ENCODE results near the gene GPRC6A. TPM values are rescaled to one million over a fixed set of nuclear protein-coding genes. Genes with fewer than 3 reads are reported as not detected.
A peak's percentile ranks its signal among the peaks of the same experiment; 100 is the strongest.

The GPRC6A gene
- total RNA-seq, 4 donors from 2014 or later = not detected

DNA sequence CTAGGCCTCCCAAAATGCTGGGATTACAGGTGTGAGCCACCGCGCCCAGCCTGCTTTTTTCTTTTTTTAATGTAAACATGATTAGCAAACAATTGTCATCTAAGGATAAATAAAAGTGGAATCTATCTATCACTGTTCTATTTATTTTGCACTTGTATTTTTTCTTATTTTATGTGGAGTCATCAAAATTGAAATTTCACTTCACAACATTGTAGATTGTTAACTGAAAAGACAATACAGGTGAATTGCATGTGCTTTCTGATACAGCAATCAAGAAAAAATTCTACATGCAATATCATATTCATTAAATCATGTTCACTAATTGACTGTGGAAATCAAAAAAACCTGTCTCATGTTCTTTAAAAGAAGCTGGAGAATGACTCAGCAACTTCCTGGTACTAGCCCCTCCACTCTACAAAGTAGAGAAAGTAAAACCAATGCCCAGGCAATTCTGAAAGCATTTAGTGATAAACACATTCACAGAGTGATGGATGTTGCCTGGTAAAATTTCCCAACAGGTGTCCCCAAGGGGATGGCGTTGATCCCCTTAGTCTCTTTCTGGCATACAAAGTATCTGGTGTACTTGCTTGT, 37.5 kb upstream of the GPRC6A start:
- Histone ChIP-seq H3K4me3 (no peak overlapping the region), H3K27ac (no peak overlapping the region), H3K4me1 (no peaks in the 10 kb centered on the region), H3K9me3 (no peaks in the 10 kb centered on the region), H3K36me3 (no peaks in the 10 kb centered on the region), H3K27me3 (no peaks in the 10 kb centered on the region)
- TF ChIP-seq, protein P1, sequence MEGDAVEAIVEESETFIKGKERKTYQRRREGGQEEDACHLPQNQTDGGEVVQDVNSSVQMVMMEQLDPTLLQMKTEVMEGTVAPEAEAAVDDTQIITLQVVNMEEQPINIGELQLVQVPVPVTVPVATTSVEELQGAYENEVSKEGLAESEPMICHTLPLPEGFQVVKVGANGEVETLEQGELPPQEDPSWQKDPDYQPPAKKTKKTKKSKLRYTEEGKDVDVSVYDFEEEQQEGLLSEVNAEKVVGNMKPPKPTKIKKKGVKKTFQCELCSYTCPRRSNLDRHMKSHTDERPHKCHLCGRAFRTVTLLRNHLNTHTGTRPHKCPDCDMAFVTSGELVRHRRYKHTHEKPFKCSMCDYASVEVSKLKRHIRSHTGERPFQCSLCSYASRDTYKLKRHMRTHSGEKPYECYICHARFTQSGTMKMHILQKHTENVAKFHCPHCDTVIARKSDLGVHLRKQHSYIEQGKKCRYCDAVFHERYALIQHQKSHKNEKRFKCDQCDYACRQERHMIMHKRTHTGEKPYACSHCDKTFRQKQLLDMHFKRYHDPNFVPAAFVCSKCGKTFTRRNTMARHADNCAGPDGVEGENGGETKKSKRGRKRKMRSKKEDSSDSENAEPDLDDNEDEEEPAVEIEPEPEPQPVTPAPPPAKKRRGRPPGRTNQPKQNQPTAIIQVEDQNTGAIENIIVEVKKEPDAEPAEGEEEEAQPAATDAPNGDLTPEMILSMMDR (IDR thresholded peaks at IDR 0.05) = no peak
- TF ChIP-seq POLR2A (IDR thresholded peaks at IDR 0.05) = no peak
- DNase-seq = no peak

DNA sequence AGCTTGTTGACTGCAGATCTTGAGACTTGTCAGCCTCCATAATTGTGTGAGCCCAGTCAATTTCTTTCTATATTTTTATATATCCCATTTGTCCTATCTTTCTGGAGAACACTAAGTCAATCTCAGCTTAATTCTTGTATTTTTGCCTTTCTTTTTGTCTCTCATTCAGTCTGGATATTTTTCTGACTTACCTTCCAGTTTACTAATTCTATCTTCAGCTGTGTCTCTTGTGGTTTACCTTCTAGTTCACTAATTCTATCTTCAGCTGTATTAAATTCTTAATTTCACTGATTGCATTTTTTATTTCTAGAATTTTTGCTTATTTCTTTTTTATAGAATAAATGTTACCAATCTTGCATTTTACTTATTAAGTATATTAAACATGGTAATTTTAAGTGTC, 30.4 kb upstream of the GPRC6A start:
- Histone ChIP-seq H3K36me3 (no peaks in the 10 kb centered on the region), H3K4me1 (no peaks in the 10 kb centered on the region), H3K27ac (no peak overlapping the region), H3K27me3 (no peaks in the 10 kb centered on the region), H3K4me3 (no peak overlapping the region), H3K9me3 (no peaks in the 10 kb centered on the region)
- TF ChIP-seq POLR2A (IDR thresholded peaks at IDR 0.05) = no peak
- TF ChIP-seq, protein P1 (IDR thresholded peaks at IDR 0.05) = no peak
- DNase-seq = no peak

DNA sequence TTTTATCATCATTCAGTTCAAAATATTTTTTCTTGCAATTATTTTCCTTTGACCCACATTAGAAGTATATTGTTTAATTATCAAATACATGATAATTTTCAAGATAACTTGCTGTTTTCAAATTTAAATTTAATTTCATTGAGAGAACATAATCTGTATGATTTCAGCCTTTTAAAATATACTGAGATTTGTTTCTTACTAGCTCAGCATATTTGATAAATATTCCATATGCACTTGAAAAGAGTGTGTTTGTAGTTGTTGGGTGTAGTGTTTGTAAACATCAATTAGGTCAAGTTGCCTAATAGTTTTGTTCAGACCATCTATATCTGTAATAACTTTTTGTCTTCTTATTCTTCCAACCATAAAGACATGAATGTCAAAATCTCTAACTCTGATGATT, 29.2 kb upstream of the GPRC6A start:
- H3K9me3 ChIP-seq = no peaks in the 10 kb centered on the region
- TF ChIP-seq, protein P1 (IDR thresholded peaks at IDR 0.05) = no peak
- no peak for TF ChIP-seq POLR2A (IDR thresholded peaks at IDR 0.05)
- no peak overlapping the region for H3K27ac ChIP-seq
- H3K4me1 ChIP-seq = no peaks in the 10 kb centered on the region
- DNase-seq = no peak
- H3K36me3 ChIP-seq = no peaks in the 10 kb centered on the region
- H3K4me3 ChIP-seq = no peak overlapping the region
- no peaks in the 10 kb centered on the region for H3K27me3 ChIP-seq

DNA sequence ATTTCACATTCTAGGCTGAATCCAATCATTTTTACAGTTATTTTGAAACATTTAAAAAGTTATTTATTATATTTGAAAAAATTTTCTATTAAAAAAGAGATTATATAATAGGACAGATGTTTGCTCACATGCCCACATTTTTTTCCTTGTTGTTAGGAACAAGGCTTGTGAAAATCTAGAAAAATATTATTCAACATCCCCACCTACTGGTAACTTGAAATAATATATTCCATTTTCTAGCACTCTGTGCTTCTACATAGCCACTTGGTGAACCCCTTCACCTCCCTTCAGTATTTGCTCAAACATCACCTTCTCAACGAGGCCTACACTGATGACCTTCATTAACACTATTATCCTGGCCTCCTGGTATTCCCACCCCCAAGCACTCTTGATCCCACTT, 18.3 kb upstream of the GPRC6A start:
- no peaks in the 10 kb centered on the region for H3K9me3 ChIP-seq
- H3K4me1 ChIP-seq = no peaks in the 10 kb centered on the region
- TF ChIP-seq POLR2A (IDR thresholded peaks at IDR 0.05) = no peak
- TF ChIP-seq, protein P1 (IDR thresholded peaks at IDR 0.05) = peak in 3 of 6 experiments; percentile 34 to 42 (median 38)
- no peaks in the 10 kb centered on the region for H3K27me3 ChIP-seq
- no peak overlapping the region for H3K4me3 ChIP-seq
- no peaks in the 10 kb centered on the region for H3K36me3 ChIP-seq
- H3K27ac ChIP-seq = no peak overlapping the region
- no peak for DNase-seq

DNA sequence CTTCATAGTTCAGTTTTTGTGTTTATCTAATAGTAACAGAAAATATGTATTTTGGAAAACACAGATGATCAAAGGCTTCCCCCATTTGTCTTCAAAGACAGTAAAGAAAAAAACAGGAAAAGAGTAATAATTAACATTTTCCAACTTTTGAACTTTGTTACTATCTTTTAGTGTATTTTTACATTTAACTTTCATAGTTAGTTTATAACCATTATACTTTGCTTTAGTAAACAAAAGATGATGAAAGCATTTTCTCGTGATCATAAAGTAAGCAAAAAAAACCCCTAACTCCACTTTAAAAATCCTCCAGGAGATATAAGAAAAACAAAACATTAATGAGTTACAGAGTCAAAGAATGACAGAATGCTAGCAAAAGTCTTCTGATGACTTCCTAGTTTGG, 13.6 kb upstream of the GPRC6A start:
- Histone ChIP-seq H3K27ac (no peak overlapping the region), H3K27me3 (no peaks in the 10 kb centered on the region), H3K36me3 (no peaks in the 10 kb centered on the region), H3K4me1 (no peaks in the 10 kb centered on the region), H3K4me3 (no peak overlapping the region), H3K9me3 (no peaks in the 10 kb centered on the region)
- DNase-seq = no peak
- TF ChIP-seq, protein P1 (IDR thresholded peaks at IDR 0.05) = no peak
- no peak for TF ChIP-seq POLR2A (IDR thresholded peaks at IDR 0.05)

DNA sequence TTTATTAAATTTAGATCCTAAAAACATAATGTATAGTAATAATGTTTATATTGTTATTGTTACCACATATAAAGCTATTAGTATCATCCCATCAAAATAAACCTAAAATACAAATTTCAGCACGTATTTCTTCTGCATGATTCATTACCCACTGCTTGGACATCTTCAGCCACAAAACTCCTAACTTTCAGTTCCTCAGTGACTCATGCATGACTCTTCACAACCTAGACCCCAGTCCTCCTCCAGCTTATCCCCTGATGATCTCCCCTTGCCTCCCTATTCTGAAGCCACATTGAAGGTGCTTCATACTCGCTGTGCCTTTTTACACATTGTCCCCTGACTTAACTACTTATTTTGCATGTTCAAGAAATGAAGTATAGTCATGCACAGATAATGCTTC, 11.2 kb upstream of the GPRC6A start:
- Histone ChIP-seq H3K27me3 (no peaks in the 10 kb centered on the region), H3K9me3 (no peaks in the 10 kb centered on the region), H3K36me3 (no peaks in the 10 kb centered on the region), H3K4me3 (no peak overlapping the region), H3K27ac (no peak overlapping the region), H3K4me1 (no peaks in the 10 kb centered on the region)
- no peak for TF ChIP-seq POLR2A (IDR thresholded peaks at IDR 0.05)
- no peak for DNase-seq

Data from Peyer's patch (tissue), 4 donors.